ENCODE measurements around the gene BRME1. TPM values are rescaled to one million over a fixed set of nuclear protein-coding genes. Genes with fewer than 3 reads are reported as not detected.

Gene BRME1
- total RNA-seq, 1 experiment from 2014 or later, result 6.7 TPM

- no peak overlapping the region for H4K91ac ChIP-seq (ENCODE audit: insufficient read length, low read depth, low read length)
- H3K27me3 ChIP-seq (ENCODE audit: insufficient read depth, low read length), result no peaks in the 10 kb centered on the region
- no peak overlapping the region for H2AK5ac ChIP-seq (ENCODE audit: insufficient read length, low read length)
- H2BK12ac ChIP-seq (ENCODE audit: insufficient read length, low read depth, low read length), result no peak overlapping the region
- no peak overlapping the region for H3K4me2 ChIP-seq (ENCODE audit: insufficient read depth, insufficient read length, low read length)
- H3K79me1 ChIP-seq (ENCODE audit: insufficient read depth, low read depth, low read length, poor library complexity, severe bottlenecking), result no peaks in the 10 kb centered on the region
- Mint-ChIP-seq H3K27me3 (ENCODE audit: low read depth) (no peaks in the 10 kb centered on the region), H3K9me3 (peaks cover 8 to 12% of the 10 kb centered on the region in 2 experiments; a peak in 4 of 5 replicates), H3K36me3 (ENCODE audit: insufficient read depth in 1 of 3, low read depth in 3 of 3) (peaks cover 41 to 83% (median 64%) of the 10 kb centered on the region in 3 experiments), H3K4me3 (no peak overlapping the region), H3K4me1 (no peaks in the 10 kb centered on the region), H3K27ac (no peak overlapping the region)
- no peak overlapping the region for H3K18ac ChIP-seq (ENCODE audit: insufficient read length, low read depth, low read length)
- H2BK15ac ChIP-seq (ENCODE audit: low read depth, low read length), result no peak overlapping the region
- no peak for DNase-seq
- H2BK20ac ChIP-seq (ENCODE audit: low read depth, low read length, poor library complexity, severe bottlenecking), result no peak overlapping the region
- peaks cover 6% of the 10 kb centered on the region for H3K9me3 ChIP-seq (ENCODE audit: control insufficient read depth, low read depth, low read length)
- H3K14ac ChIP-seq (ENCODE audit: insufficient read depth, low read length), result no peak overlapping the region
- H3K23ac ChIP-seq (ENCODE audit: insufficient read length, low read depth, low read length), result no peak overlapping the region
- no peaks in the 10 kb centered on the region for H3K4me1 ChIP-seq (ENCODE audit: insufficient read depth, low read length)
- no CpG with 5 or more reads among the region's 11 CpGs for WGBS (ENCODE audit: extremely low coverage, insufficient read length, low lambda C conversion rate)
- no peak overlapping the region for H4K8ac ChIP-seq (replicated peaks; ENCODE audit: insufficient read length, low read depth, low read length)
- H3K27ac ChIP-seq (ENCODE audit: insufficient read length, low read depth, low read length), result no peak overlapping the region
- no peak for TF ChIP-seq CTCF (conservative IDR thresholded peaks at IDR 0.05)
- no peak overlapping the region for H3K9ac ChIP-seq (ENCODE audit: extremely low read depth, insufficient read length, low read length)
- H2BK5ac ChIP-seq (ENCODE audit: insufficient read length, low read length), result no peak overlapping the region
- no peaks in the 10 kb centered on the region for H4K20me1 ChIP-seq (ENCODE audit: control insufficient read depth, insufficient read depth, insufficient read length)
- H3K56ac ChIP-seq (ENCODE audit: insufficient read length, low read depth, low read length), result no peak overlapping the region
- H2BK120ac ChIP-seq (ENCODE audit: low read depth, low read length, poor library complexity, severe bottlenecking), result no peak overlapping the region
- no peak overlapping the region for H3T11ph ChIP-seq (ENCODE audit: low read length)
- no peaks in the 10 kb centered on the region for H3K79me2 ChIP-seq (ENCODE audit: insufficient read depth, low read length)
- no peak overlapping the region for H3K4ac ChIP-seq (ENCODE audit: low read depth, low read length)
- no peak overlapping the region for H4K5ac ChIP-seq (ENCODE audit: insufficient read length, low read depth, low read length)
- H2AFZ ChIP-seq (ENCODE audit: low read length), result no peak overlapping the region
- H3K23me2 ChIP-seq (ENCODE audit: insufficient read length, low read depth, low read length, poor library complexity, severe bottlenecking), result no peaks in the 10 kb centered on the region
These were observed 14.6 kb upstream of the BRME1 start for GRCh38 chr19:13920524-13920923.
